ENCODE measurements around the gene OSBPL3. TPM values are rescaled to one million over a fixed set of nuclear protein-coding genes. Genes with fewer than 3 reads are reported as not detected.

Gene OSBPL3
- total RNA-seq, 4 donors from 2014 or later = 1.2 to 9.0 (median 3.5) TPM

DNA sequence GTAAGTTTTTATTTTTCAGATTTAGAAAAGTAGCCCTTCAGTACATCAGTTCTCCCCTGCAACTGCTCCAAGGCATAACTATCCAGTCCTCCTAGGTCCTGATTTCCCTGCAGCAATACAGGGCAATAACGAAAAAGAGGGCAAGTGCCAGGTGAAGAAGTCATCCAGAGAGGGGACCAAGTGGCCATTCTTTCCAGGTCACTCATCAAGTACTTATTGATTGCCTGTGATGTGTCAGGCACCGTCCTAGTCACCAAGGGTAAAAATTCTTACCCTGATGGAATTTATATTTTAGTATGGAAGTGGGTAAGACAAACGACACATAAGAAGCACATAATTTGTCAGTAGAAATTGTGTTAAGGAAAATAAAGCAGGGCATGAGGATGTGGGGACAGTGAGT lies 155.6 kb downstream of the OSBPL3 start:
- no peaks in the 10 kb centered on the region for H3K4me1 ChIP-seq
- no peak overlapping the region for H3K4me3 ChIP-seq
- TF ChIP-seq, protein P1, sequence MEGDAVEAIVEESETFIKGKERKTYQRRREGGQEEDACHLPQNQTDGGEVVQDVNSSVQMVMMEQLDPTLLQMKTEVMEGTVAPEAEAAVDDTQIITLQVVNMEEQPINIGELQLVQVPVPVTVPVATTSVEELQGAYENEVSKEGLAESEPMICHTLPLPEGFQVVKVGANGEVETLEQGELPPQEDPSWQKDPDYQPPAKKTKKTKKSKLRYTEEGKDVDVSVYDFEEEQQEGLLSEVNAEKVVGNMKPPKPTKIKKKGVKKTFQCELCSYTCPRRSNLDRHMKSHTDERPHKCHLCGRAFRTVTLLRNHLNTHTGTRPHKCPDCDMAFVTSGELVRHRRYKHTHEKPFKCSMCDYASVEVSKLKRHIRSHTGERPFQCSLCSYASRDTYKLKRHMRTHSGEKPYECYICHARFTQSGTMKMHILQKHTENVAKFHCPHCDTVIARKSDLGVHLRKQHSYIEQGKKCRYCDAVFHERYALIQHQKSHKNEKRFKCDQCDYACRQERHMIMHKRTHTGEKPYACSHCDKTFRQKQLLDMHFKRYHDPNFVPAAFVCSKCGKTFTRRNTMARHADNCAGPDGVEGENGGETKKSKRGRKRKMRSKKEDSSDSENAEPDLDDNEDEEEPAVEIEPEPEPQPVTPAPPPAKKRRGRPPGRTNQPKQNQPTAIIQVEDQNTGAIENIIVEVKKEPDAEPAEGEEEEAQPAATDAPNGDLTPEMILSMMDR (IDR thresholded peaks at IDR 0.05) = no peak
- TF ChIP-seq POLR2A (IDR thresholded peaks at IDR 0.05) = no peak
- H3K9me3 ChIP-seq = no peaks in the 10 kb centered on the region
- no peak for DNase-seq
- no peaks in the 10 kb centered on the region for H3K27me3 ChIP-seq
- H3K27ac ChIP-seq = peak overlapping the region in 1 of 2 donors; percentile 12
- H3K36me3 ChIP-seq = no peaks in the 10 kb centered on the region
- intact Hi-C loops (cut with DNase I; ENCODE audit: low total_unique reads) = no loop called here

DNA sequence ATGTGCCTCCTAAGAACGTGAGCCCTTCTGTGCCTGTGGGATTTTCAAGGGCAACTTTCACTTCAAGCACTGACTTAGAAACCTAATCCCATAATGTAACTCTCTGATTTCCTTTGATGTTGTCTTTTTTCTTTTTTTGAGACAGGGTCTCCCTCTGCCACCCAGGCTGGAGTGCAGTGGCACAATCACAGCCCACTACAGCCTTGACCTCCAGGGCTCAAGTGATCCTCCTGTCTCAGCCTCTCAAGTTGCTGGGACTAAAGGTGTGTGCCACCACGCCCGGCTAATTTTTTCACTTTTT lies 158.3 kb downstream of the OSBPL3 start:
- DNase-seq = no peak
- TF ChIP-seq POLR2A (IDR thresholded peaks at IDR 0.05) = no peak
- TF ChIP-seq, protein P1 (IDR thresholded peaks at IDR 0.05) = no peak
- H3K4me1 ChIP-seq = no peaks in the 10 kb centered on the region
- H3K9me3 ChIP-seq = no peaks in the 10 kb centered on the region
- no peaks in the 10 kb centered on the region for H3K36me3 ChIP-seq
- H3K27ac ChIP-seq = peak overlapping the region in 1 of 2 donors; percentile 23
- no peak overlapping the region for H3K4me3 ChIP-seq
- H3K27me3 ChIP-seq = no peaks in the 10 kb centered on the region
- intact Hi-C loops (cut with DNase I; ENCODE audit: low total_unique reads) = no loop called here

DNA sequence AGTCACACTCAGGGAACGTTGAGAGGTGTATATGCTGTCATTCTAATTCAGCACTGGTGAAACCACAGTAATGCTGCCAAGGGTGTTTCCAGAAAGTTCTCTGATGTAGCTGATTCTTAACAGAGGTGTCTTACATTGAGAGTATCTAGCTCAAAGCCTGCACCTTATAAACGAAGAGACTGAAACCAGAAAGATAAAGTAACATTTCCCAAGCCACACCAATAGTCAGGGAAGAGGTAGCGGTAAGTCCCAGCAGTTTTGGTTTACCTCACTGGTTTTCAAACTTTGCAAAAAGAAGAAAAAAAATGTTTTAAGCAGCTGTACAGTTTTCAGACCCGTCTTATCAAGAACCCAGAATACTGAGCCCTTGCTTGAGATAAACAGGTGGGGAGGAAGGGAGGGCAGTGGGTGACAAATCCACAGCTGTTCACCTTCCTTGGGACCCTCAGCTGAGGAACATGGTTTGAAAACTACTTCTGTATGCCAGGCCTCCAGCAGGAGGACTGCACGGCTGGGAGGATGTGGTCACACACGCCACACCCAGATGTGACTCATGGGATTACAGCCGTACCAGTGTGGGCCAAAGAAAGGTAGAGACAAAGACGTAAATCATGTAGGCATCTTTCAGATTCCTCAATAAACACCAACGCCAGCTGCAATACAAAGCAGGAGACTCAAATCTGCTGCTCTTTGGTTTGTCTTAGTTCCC lies 158.8 kb downstream of the OSBPL3 start:
- TF ChIP-seq, protein P1 (IDR thresholded peaks at IDR 0.05) = no peak
- no peak for TF ChIP-seq POLR2A (IDR thresholded peaks at IDR 0.05)
- DNase-seq = peak; percentile 32 to 46
- no peaks in the 10 kb centered on the region for H3K36me3 ChIP-seq

DNA sequence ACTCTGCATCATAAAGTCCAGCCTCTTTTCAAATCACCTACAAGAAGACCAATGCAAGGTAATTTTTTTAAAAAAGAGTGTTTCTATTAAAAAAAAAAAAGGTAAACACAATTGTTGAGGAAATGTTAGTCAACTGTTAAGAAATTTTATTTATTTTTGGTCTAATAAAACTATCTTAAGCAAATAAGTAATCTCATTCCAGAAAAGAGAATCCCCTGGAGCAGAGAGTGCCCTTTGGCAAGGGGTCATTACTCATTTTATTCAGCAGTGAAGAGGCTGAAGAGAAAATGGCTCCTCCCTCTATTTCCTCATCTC lies 159.3 kb downstream of the OSBPL3 start:
- no peaks in the 10 kb centered on the region for H3K4me1 ChIP-seq
- TF ChIP-seq POLR2A (IDR thresholded peaks at IDR 0.05) = no peak
- TF ChIP-seq, protein P1 (IDR thresholded peaks at IDR 0.05) = no peak
- H3K9me3 ChIP-seq = no peaks in the 10 kb centered on the region
- no peak overlapping the region for H3K4me3 ChIP-seq
- H3K27me3 ChIP-seq = no peaks in the 10 kb centered on the region
- peak overlapping the region; percentile 56 to 61 for H3K27ac ChIP-seq
- DNase-seq = no peak
- no peaks in the 10 kb centered on the region for H3K36me3 ChIP-seq
- intact Hi-C loops (cut with DNase I; ENCODE audit: low total_unique reads) = no loop called here

More for the DNA sequence above, 158.8 kb downstream of the OSBPL3 start:
- intact Hi-C loops (cut with DNase I; ENCODE audit: low total_unique reads) = no loop called here
- H3K4me1 ChIP-seq = no peaks in the 10 kb centered on the region
- no peaks in the 10 kb centered on the region for H3K9me3 ChIP-seq
- no peaks in the 10 kb centered on the region for H3K27me3 ChIP-seq
- peak overlapping the region; percentile 56 to 61 for H3K27ac ChIP-seq
- no peak overlapping the region for H3K4me3 ChIP-seq

DNA sequence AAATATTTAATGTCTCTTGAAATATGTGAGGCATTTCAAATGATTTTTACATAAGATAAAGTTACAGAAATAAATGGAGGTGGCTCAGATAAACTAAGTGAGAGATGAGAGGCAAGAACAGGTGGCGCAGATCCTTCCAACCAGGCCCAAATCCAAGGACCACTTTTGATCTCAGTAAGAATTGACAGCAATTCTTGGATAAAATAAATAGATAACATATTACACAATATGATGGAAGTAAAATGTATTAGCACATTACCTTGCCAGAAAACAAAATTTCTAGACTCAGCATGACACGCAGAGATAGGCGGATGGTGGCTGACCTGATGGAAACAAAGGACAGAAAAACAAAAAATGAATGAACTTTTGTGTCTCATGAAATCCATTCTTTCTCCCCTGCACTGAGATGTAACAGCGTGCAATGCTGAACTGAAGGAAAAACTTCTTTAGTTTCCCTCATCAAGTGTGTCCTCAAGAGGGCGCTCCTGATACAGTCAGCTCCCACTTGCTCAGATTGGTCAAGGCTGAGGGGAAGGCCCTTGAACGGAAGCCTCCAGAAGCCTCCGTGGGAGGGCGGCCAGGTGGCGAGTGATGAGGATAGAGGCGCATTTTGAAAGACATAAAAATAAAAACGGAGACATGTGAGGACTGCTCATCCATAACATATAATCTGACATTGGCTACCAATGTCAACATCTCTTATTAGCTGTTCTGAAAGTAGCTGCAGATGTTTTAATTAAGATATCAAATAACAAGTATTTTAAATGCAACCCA lies 159.9 kb downstream of the OSBPL3 start:
- no peaks in the 10 kb centered on the region for H3K4me1 ChIP-seq
- no peaks in the 10 kb centered on the region for H3K9me3 ChIP-seq
- peak; percentile 73 to 83 for DNase-seq
- peak overlapping the region; percentile 56 to 61 for H3K27ac ChIP-seq
- no peaks in the 10 kb centered on the region for H3K36me3 ChIP-seq
- intact Hi-C loops (cut with DNase I; ENCODE audit: low total_unique reads) = loop anchor here (5.0 kb wide), 1 partner anchor 252 kb away; no protein-coding TSS in a partner anchor
- TF ChIP-seq POLR2A (IDR thresholded peaks at IDR 0.05) = no peak
- TF ChIP-seq, protein P1 (IDR thresholded peaks at IDR 0.05) = peak; percentile 70 to 79 (median 76)
- no peak overlapping the region for H3K4me3 ChIP-seq
- no peaks in the 10 kb centered on the region for H3K27me3 ChIP-seq

Data from uterus (tissue), 4 donors.